SK-N-SH treated with all-trans-retinoic acid at 6 μM for 48 hours (cell line): Measurements from ENCODE around the gene KIAA1328.

Experiments
- ESRRG ChIP-seq: fragments of 250-450 bp; sonication (Bioruptor Pico); IDR thresholded peaks from 2 replicates; pipeline ENCODE4 v1.6.1; 2021; ENCODE audit warnings: mild to moderate bottlenecking
- GLIS3 ChIP-seq: fragments of 250-450 bp; sonication (Bioruptor Pico); IDR thresholded peaks from 2 replicates; pipeline ENCODE4 v1.5.0; 2020; ENCODE audit warnings: mild to moderate bottlenecking, moderate library complexity
- OSR1 ChIP-seq: fragments of 250-450 bp; sonication (Bioruptor Pico); IDR thresholded peaks from 2 replicates; pipeline ENCODE4 v1.8.0; 2022; ENCODE audit warnings: moderate library complexity, mild to moderate bottlenecking, inconsistent platforms
- PPARA ChIP-seq: fragments of 250-450 bp; sonication (Bioruptor Pico); IDR thresholded peaks from 2 replicates; pipeline ENCODE4 v1.5.0; 2020; ENCODE audit warnings: mild to moderate bottlenecking, borderline replicate concordance
- RARB ChIP-seq: fragments of 250-450 bp; sonication (Bioruptor Pico); IDR thresholded peaks from 2 replicates; pipeline ENCODE4 v1.8.0; 2021; ENCODE audit warnings: mild to moderate bottlenecking, moderate library complexity
- SNAI2 ChIP-seq: fragments of 250-450 bp; sonication (Bioruptor Pico); IDR thresholded peaks from 2 replicates; pipeline ENCODE4 v1.5.0; 2020; ENCODE audit warnings: mild to moderate bottlenecking, moderate library complexity
- TOX ChIP-seq: fragments of 250-450 bp; sonication (Bioruptor Pico); IDR thresholded peaks from 2 replicates; pipeline ENCODE4 v1.8.0; 2021; ENCODE audit warnings: mild to moderate bottlenecking, moderate library complexity, borderline replicate concordance
- ZC3H10 ChIP-seq: fragments of 250-450 bp; sonication (Bioruptor Pico); IDR thresholded peaks from 2 replicates; pipeline ENCODE4 v1.5.1; 2021; ENCODE audit warnings: mild to moderate bottlenecking, moderate library complexity
- ZFP3 ChIP-seq: fragments of 250-450 bp; sonication (Bioruptor Pico); IDR thresholded peaks from 2 replicates; pipeline ENCODE4 v1.5.0; 2020; ENCODE audit warnings: mild to moderate bottlenecking, moderate library complexity
- ZFP30 ChIP-seq: fragments of 450-650 bp; formaldehyde crosslinking; IDR thresholded peaks from 2 replicates; pipeline ENCODE4 v1.5.0; 2022; ENCODE audit warnings: mild to moderate bottlenecking, moderate library complexity
- ZNF565 ChIP-seq: fragments of 450-650 bp; formaldehyde crosslinking; conservative IDR thresholded peaks from 2 replicates; pipeline ENCODE4 v1.5.0; 2020; ENCODE audit warnings: low read depth, mild to moderate bottlenecking, moderate library complexity
- TF ChIP-seq, protein P1 (sequence below): fragments of 250-450 bp; sonication (Bioruptor Pico); IDR thresholded peaks from 2 replicates; pipeline ENCODE4 v1.8.0; 2020; ENCODE audit warnings: mild to moderate bottlenecking, moderate library complexity, borderline replicate concordance
- TF ChIP-seq, protein P2 (sequence below): fragments of 250-450 bp; sonication (Bioruptor Pico); IDR thresholded peaks from 2 replicates; pipeline ENCODE4 v1.5.1; 2021; ENCODE audit warnings: mild to moderate bottlenecking, moderate library complexity
- TF ChIP-seq, protein P3 (sequence below): fragments of 250-450 bp; sonication (Bioruptor Pico); IDR thresholded peaks from 2 replicates; pipeline ENCODE4 v1.5.1; 2020; ENCODE audit warnings: low read depth, mild to moderate bottlenecking, moderate library complexity

DNA sequence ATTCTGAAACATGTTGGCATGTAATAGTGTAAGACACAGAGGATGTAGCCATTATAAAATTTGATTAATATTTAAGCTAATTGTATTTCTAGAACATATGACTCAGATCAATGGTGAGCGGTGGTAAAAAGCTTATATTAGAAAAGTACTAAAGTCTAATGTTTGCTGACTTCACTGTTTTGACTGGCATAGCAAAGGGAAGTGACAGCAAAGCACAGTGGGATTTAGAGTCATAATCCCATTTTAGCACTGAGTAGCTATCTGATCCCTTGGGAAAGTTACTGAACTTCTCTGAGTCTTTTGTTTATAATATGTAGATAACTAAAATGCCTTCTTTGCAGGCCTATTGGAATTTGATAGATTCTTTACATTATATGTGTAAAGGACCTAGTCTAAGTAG, 60.4 kb downstream of the KIAA1328 start:
- no peak for TF ChIP-seq ZFP3 (CRISPR knock-in tag)
- TF ChIP-seq SNAI2, result no peak
- TF ChIP-seq GLIS3 (CRISPR knock-in tag), result no peak
- no peak for TF ChIP-seq TOX (CRISPR knock-in tag)
- TF ChIP-seq, protein P1, sequence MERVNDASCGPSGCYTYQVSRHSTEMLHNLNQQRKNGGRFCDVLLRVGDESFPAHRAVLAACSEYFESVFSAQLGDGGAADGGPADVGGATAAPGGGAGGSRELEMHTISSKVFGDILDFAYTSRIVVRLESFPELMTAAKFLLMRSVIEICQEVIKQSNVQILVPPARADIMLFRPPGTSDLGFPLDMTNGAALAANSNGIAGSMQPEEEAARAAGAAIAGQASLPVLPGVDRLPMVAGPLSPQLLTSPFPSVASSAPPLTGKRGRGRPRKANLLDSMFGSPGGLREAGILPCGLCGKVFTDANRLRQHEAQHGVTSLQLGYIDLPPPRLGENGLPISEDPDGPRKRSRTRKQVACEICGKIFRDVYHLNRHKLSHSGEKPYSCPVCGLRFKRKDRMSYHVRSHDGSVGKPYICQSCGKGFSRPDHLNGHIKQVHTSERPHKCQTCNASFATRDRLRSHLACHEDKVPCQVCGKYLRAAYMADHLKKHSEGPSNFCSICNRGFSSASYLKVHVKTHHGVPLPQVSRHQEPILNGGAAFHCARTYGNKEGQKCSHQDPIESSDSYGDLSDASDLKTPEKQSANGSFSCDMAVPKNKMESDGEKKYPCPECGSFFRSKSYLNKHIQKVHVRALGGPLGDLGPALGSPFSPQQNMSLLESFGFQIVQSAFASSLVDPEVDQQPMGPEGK (CRISPR knock-in tag), result no peak
- TF ChIP-seq OSR1 (CRISPR knock-in tag), result no peak
- TF ChIP-seq ZNF565, result no peak
- TF ChIP-seq ESRRG (CRISPR knock-in tag), result no peak
- no peak for TF ChIP-seq ZC3H10
- TF ChIP-seq, protein P2, sequence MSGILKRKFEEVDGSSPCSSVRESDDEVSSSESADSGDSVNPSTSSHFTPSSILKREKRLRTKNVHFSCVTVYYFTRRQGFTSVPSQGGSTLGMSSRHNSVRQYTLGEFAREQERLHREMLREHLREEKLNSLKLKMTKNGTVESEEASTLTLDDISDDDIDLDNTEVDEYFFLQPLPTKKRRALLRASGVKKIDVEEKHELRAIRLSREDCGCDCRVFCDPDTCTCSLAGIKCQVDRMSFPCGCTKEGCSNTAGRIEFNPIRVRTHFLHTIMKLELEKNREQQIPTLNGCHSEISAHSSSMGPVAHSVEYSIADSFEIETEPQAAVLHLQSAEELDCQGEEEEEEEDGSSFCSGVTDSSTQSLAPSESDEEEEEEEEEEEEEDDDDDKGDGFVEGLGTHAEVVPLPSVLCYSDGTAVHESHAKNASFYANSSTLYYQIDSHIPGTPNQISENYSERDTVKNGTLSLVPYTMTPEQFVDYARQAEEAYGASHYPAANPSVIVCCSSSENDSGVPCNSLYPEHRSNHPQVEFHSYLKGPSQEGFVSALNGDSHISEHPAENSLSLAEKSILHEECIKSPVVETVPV (CRISPR knock-in tag), result no peak
- TF ChIP-seq PPARA (CRISPR knock-in tag), result no peak
- TF ChIP-seq ZFP30 (CRISPR knock-in tag), result no peak
- TF ChIP-seq, protein P3, sequence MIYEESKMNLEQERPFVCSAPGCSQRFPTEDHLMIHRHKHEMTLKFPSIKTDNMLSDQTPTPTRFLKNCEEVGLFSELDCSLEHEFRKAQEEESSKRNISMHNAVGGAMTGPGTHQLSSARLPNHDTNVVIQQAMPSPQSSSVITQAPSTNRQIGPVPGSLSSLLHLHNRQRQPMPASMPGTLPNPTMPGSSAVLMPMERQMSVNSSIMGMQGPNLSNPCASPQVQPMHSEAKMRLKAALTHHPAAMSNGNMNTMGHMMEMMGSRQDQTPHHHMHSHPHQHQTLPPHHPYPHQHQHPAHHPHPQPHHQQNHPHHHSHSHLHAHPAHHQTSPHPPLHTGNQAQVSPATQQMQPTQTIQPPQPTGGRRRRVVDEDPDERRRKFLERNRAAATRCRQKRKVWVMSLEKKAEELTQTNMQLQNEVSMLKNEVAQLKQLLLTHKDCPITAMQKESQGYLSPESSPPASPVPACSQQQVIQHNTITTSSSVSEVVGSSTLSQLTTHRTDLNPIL (CRISPR knock-in tag), result no peak
- TF ChIP-seq RARB (CRISPR knock-in tag), result no peak
